HEK293 (cell line): ENCODE data around the gene LILRA2.

Experiments
- CTCF ChIA-PET: fragments of 350-600 bp; formaldehyde crosslinking; extraction: SDS; loops from one replicate; lab custom pipeline; 2021; ENCODE audit warnings: antibody characterized with exemption; lab: Yijun Ruan, JAX
- POLR2A ChIA-PET: fragments of 300-600 bp; formaldehyde crosslinking; extraction: SDS; loops from one replicate; lab custom pipeline; 2020; ENCODE audit warnings: antibody characterized with exemption, inconsistent platforms; lab: Yijun Ruan, JAX
- H3K27ac ChIP-seq: fragments of 200-500 bp; sonication (Bioruptor generic); 2 replicates; pipeline ENCODE4 v1.5.1; 2014; ENCODE audit warnings: low read depth, low read length, control low read depth, inconsistent platforms; ENCODE audit errors: extremely low read depth
- H3K36me3 ChIP-seq, 2 experiments: fragments of 200-500 bp in 1 of 2; sonication (Bioruptor generic) in 1 of 2; 1 replicate in 1 of 2; 2 replicates in 1 of 2; pipeline ENCODE4 v1.5.1; 2014 to 2017; ENCODE audit warnings: inconsistent platforms in 2 of 2, low read length in 2 of 2; ENCODE audit not compliant: control insufficient read depth in 2 of 2, insufficient read depth in 1 of 2
- H3K4me1 ChIP-seq: fragments of 200-500 bp; sonication (Bioruptor generic); 2 replicates; pipeline ENCODE4 v1.5.1; 2014; ENCODE audit warnings: mild to moderate bottlenecking, low read length, inconsistent platforms; ENCODE audit not compliant: control insufficient read depth, insufficient read depth
- H3K4me3 ChIP-seq: 2 replicates; pipeline ENCODE4 v1.5.1; 2011; ENCODE audit warnings: low read depth, mild to moderate bottlenecking, control low read depth, low read length, moderate library complexity
- H3K9me3 ChIP-seq: fragments of 200-500 bp; sonication (Bioruptor generic); 2 replicates; pipeline ENCODE4 v1.5.1; 2014; ENCODE audit warnings: low read depth, low read length, inconsistent platforms; ENCODE audit not compliant: control insufficient read depth, insufficient read depth
- KLF8 ChIP-seq: fragments of 450-650 bp; formaldehyde crosslinking; IDR thresholded peaks from 2 replicates; pipeline ENCODE4 v1.5.1; 2016; ENCODE audit warnings: missing biosample characterization, missing genetic modification characterization
- WT1 ChIP-seq: fragments of 450-650 bp; formaldehyde crosslinking; IDR thresholded peaks from 2 replicates; pipeline ENCODE4 v1.5.1; 2016; ENCODE audit warnings: missing biosample characterization, missing genetic modification characterization
- ZBTB8A ChIP-seq: fragments of 450-650 bp; formaldehyde crosslinking; IDR thresholded peaks from 2 replicates; pipeline ENCODE4 v1.5.1; 2016; ENCODE audit warnings: missing biosample characterization, missing genetic modification characterization
- ZIC2 ChIP-seq: fragments of 450-650 bp; formaldehyde crosslinking; IDR thresholded peaks from 2 replicates; pipeline ENCODE4 v1.5.1; 2016; ENCODE audit warnings: missing biosample characterization, missing genetic modification characterization
- ZNF157 ChIP-seq: fragments of 450-650 bp; formaldehyde crosslinking; IDR thresholded peaks from 2 replicates; pipeline ENCODE4 v1.5.1; 2016; ENCODE audit warnings: missing biosample characterization, missing genetic modification characterization
- ZNF169 ChIP-seq: fragments of 450-650 bp; formaldehyde crosslinking; IDR thresholded peaks from 2 replicates; pipeline ENCODE4 v1.5.1; 2016; ENCODE audit warnings: missing biosample characterization, missing genetic modification characterization
- ZNF184 ChIP-seq: fragments of 450-650 bp; IDR thresholded peaks from 2 replicates; pipeline ENCODE4 v1.5.1; 2018; ENCODE audit warnings: missing biosample characterization, mild to moderate bottlenecking, missing genetic modification characterization
- ZNF202 ChIP-seq: fragments of 450-650 bp; formaldehyde crosslinking; IDR thresholded peaks from 2 replicates; pipeline ENCODE4 v1.5.1; 2016; ENCODE audit warnings: missing biosample characterization, missing genetic modification characterization, borderline replicate concordance
- ZNF223 ChIP-seq: fragments of 450-650 bp; formaldehyde crosslinking; IDR thresholded peaks from 2 replicates; pipeline ENCODE4 v1.5.1; 2016; ENCODE audit warnings: missing biosample characterization, missing genetic modification characterization
- ZNF248 ChIP-seq: fragments of 450-650 bp; formaldehyde crosslinking; IDR thresholded peaks from 2 replicates; pipeline ENCODE4 v1.5.1; 2017; ENCODE audit warnings: missing biosample characterization, missing genetic modification characterization
- ZNF404 ChIP-seq: fragments of 450-650 bp; formaldehyde crosslinking; IDR thresholded peaks from 2 replicates; pipeline ENCODE4 v1.5.1; 2017; ENCODE audit warnings: missing biosample characterization, missing genetic modification characterization
- ZNF548 ChIP-seq: fragments of 450-650 bp; formaldehyde crosslinking; IDR thresholded peaks from 2 replicates; pipeline ENCODE4 v1.5.1; 2016; ENCODE audit warnings: missing biosample characterization, missing genetic modification characterization
- ZNF555 ChIP-seq: fragments of 450-650 bp; formaldehyde crosslinking; conservative IDR thresholded peaks from 2 replicates; pipeline ENCODE4 v1.5.1; 2017; ENCODE audit warnings: missing biosample characterization, mild to moderate bottlenecking, missing genetic modification characterization, inconsistent platforms
- ZNF561 ChIP-seq: fragments of 450-650 bp; IDR thresholded peaks from 2 replicates; pipeline ENCODE4 v1.5.1; 2018; ENCODE audit warnings: missing biosample characterization, missing genetic modification characterization, borderline replicate concordance
- ZNF571 ChIP-seq: fragments of 450-650 bp; formaldehyde crosslinking; IDR thresholded peaks from 2 replicates; pipeline ENCODE4 v1.5.0; 2017; ENCODE audit warnings: missing biosample characterization, missing genetic modification characterization
- ZNF600 ChIP-seq: fragments of 450-650 bp; formaldehyde crosslinking; IDR thresholded peaks from 2 replicates; pipeline ENCODE4 v1.5.1; 2016; ENCODE audit warnings: missing biosample characterization, missing genetic modification characterization
- ZNF654 ChIP-seq: fragments of 450-650 bp; formaldehyde crosslinking; IDR thresholded peaks from 2 replicates; pipeline ENCODE4 v1.5.1; 2016; ENCODE audit warnings: low read depth, missing biosample characterization, missing genetic modification characterization
- ZNF664 ChIP-seq: fragments of 450-650 bp; formaldehyde crosslinking; IDR thresholded peaks from 2 replicates; pipeline ENCODE4 v1.5.1; 2016; ENCODE audit warnings: missing biosample characterization, missing genetic modification characterization
- ZNF777 ChIP-seq: fragments of 450-650 bp; formaldehyde crosslinking; IDR thresholded peaks from 2 replicates; pipeline ENCODE4 v1.5.1; 2017; ENCODE audit warnings: missing biosample characterization, missing genetic modification characterization, borderline replicate concordance
- ZSCAN16 ChIP-seq: fragments of 450-650 bp; formaldehyde crosslinking; IDR thresholded peaks from 2 replicates; pipeline ENCODE4 v1.5.1; 2016; ENCODE audit warnings: missing biosample characterization, missing genetic modification characterization
- ZSCAN23 ChIP-seq: fragments of 450-650 bp; formaldehyde crosslinking; IDR thresholded peaks from 2 replicates; pipeline ENCODE4 v1.5.1; 2016; ENCODE audit warnings: missing biosample characterization, missing genetic modification characterization
- TF ChIP-seq, protein P1 (sequence below): fragments of 450-650 bp; formaldehyde crosslinking; IDR thresholded peaks from 2 replicates; pipeline ENCODE4 v1.5.1; 2017; ENCODE audit warnings: missing biosample characterization, mild to moderate bottlenecking, missing genetic modification characterization, moderate library complexity
- TF ChIP-seq, protein P2 (sequence below): fragments of 450-650 bp; formaldehyde crosslinking; IDR thresholded peaks from 2 replicates; pipeline ENCODE4 v1.5.1; 2016; ENCODE audit warnings: missing biosample characterization, missing genetic modification characterization
- TF ChIP-seq, protein P3 (sequence below): fragments of 450-650 bp; formaldehyde crosslinking; IDR thresholded peaks from 2 replicates; pipeline ENCODE4 v1.5.1; 2016; ENCODE audit warnings: missing biosample characterization, missing genetic modification characterization

The LILRA2 gene

DNA sequence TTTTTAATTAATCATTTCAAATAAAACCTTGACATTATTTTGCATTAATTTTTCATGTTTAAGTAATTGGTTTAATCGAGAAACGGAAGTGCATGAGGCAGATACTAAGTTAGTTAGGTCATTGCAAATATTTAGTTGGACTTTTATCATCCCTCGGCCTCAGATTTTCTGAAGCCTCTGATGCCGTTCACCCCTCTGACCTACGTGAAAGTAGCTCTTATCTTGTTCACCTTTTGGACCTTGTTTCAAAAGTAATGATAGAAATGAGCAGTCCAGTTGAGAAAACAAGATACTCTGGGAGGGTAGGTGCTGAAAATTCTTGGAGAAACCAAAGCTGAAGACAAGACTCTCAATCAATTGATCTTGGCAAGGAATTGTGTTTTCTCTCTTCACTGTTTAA, 48.0 kb upstream of the LILRA2 start (continued):
- no peak for TF ChIP-seq ZSCAN23 (tag by site-specific recombination)
- TF ChIP-seq, protein P1, sequence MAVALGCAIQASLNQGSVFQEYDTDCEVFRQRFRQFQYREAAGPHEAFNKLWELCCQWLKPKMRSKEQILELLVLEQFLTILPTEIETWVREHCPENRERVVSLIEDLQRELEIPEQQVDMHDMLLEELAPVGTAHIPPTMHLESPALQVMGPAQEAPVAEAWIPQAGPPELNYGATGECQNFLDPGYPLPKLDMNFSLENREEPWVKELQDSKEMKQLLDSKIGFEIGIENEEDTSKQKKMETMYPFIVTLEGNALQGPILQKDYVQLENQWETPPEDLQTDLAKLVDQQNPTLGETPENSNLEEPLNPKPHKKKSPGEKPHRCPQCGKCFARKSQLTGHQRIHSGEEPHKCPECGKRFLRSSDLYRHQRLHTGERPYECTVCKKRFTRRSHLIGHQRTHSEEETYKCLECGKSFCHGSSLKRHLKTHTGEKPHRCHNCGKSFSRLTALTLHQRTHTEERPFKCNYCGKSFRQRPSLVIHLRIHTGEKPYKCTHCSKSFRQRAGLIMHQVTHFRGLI: no peak
- TF ChIP-seq ZNF777 (tag by site-specific recombination): no peak
- no peak for TF ChIP-seq ZIC2 (tag by site-specific recombination)
- TF ChIP-seq, protein P2, sequence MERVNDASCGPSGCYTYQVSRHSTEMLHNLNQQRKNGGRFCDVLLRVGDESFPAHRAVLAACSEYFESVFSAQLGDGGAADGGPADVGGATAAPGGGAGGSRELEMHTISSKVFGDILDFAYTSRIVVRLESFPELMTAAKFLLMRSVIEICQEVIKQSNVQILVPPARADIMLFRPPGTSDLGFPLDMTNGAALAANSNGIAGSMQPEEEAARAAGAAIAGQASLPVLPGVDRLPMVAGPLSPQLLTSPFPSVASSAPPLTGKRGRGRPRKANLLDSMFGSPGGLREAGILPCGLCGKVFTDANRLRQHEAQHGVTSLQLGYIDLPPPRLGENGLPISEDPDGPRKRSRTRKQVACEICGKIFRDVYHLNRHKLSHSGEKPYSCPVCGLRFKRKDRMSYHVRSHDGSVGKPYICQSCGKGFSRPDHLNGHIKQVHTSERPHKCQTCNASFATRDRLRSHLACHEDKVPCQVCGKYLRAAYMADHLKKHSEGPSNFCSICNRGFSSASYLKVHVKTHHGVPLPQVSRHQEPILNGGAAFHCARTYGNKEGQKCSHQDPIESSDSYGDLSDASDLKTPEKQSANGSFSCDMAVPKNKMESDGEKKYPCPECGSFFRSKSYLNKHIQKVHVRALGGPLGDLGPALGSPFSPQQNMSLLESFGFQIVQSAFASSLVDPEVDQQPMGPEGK (tag by site-specific recombination): no peak
- TF ChIP-seq ZNF600 (tag by site-specific recombination): no peak
- no peak for TF ChIP-seq ZSCAN16 (tag by site-specific recombination)

DNA sequence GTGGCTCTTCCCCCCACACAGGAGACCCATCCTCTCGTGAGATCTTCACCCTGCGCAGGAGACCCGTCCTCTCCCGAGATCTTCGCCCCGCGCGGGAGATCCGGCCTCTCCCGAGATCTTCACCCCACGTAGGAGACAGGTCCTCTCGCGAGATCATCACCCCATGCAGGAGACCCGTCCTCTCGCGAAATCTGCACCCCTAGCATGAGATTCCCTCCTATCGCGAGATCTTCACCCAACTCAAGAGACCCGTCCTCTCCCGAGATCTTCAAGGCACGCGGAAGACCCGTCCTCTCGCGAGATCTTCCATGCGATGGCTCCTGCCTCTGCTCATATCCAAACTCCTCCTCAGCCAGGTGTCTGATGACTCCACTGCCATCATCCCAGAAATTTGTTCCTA, 46.6 kb upstream of the LILRA2 start:
- TF ChIP-seq ZNF223: no peak
- no peak for TF ChIP-seq ZNF571 (tag by site-specific recombination)
- no peak for TF ChIP-seq WT1 (tag by site-specific recombination)
- TF ChIP-seq, all 188 proteins: peak for 0
- Histone ChIP-seq H3K9me3 (no peaks in the 10 kb centered on the region), H3K27ac (no peak overlapping the region), H3K4me3 (no peak overlapping the region), H3K4me1 (no peaks in the 10 kb centered on the region), H3K36me3 (no peaks in the 10 kb centered on the region)
- ChIA-PET CTCF (interaction anchor here (0.6 kb wide), 1 partner anchor 1253 kb away, joined by 3 read pairs; no protein-coding TSS in a partner anchor), POLR2A (no interaction called here)

DNA sequence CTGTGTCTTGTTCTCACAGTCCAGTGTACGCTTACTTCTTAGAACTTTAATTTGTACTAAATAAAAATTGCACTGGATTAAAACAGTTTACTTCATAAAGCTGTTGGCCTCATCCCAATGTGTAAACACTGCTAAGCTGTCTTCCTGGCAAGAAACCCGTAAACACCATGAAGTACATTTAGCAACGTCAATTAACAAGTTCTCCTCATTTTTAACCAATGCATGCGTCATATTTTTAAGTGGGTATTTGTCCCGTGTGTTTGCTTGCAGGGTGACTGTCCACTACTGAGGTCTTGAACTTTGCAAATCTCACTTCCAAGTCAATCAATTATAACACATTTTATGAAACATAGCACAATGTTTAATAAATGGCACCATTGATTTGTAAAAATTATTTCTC, 42.7 kb upstream of the LILRA2 start:
- H3K36me3 ChIP-seq: no peaks in the 10 kb centered on the region
- ChIA-PET CTCF (interaction anchor here (1.0 kb wide), 1 partner anchor 50 kb away, joined by 4 read pairs; no protein-coding TSS in a partner anchor), POLR2A (no interaction called here)
- H3K27ac ChIP-seq: no peak overlapping the region
- TF ChIP-seq ZNF184 (no peak), ZNF664 (no peak), KLF8 (no peak), ZNF157 (no peak), ZNF248 (tag by site-specific recombination) (no peak), ZNF561 (tag by site-specific recombination) (no peak), ZNF654 (no peak), ZNF548 (no peak), ZNF202 (tag by site-specific recombination) (no peak), ZNF555 (tag by site-specific recombination) (no peak), ZNF404 (tag by site-specific recombination) (no peak), ZNF169 (tag by site-specific recombination) (no peak), ZBTB8A (tag by site-specific recombination) (no peak), ZSCAN23 (tag by site-specific recombination) (no peak)
- TF ChIP-seq, protein P3, sequence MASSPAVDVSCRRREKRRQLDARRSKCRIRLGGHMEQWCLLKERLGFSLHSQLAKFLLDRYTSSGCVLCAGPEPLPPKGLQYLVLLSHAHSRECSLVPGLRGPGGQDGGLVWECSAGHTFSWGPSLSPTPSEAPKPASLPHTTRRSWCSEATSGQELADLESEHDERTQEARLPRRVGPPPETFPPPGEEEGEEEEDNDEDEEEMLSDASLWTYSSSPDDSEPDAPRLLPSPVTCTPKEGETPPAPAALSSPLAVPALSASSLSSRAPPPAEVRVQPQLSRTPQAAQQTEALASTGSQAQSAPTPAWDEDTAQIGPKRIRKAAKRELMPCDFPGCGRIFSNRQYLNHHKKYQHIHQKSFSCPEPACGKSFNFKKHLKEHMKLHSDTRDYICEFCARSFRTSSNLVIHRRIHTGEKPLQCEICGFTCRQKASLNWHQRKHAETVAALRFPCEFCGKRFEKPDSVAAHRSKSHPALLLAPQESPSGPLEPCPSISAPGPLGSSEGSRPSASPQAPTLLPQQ (tag by site-specific recombination): no peak
- TF ChIP-seq, protein P2 (tag by site-specific recombination): no peak
- no peaks in the 10 kb centered on the region for H3K9me3 ChIP-seq
- no peaks in the 10 kb centered on the region for H3K4me1 ChIP-seq
- no peak overlapping the region for H3K4me3 ChIP-seq
